Measurements from ENCODE around the gene TNK2.
"Not testable (repeated sequence)": the region's sequence is repeated elsewhere in the genome, so short reads cannot be mapped to it uniquely, and the experiment has no call there.

Gene TNK2

GRCh38 chr3:195877767-195878423 is 30.5 kb downstream of the TNK2 start:
- peak overlapping the region; percentile 86 to 90 for H3K27ac ChIP-seq (ENCODE audit: low read depth in 2 of 2, low read length in 2 of 2)
- no peaks in the 10 kb centered on the region for H3K27me3 ChIP-seq (ENCODE audit: control insufficient read depth in 2 of 2, insufficient read depth in 2 of 2, low read length in 2 of 2)
- no peaks in the 10 kb centered on the region for H3K9me3 ChIP-seq (ENCODE audit: control insufficient read depth in 2 of 2, low read length in 2 of 2)
- H3K4me1 ChIP-seq (ENCODE audit: control insufficient read depth in 2 of 2, insufficient read depth in 2 of 2, low read length in 2 of 2), result peaks cover 23 to 26% of the 10 kb centered on the region in 2 donors
- H3K36me3 ChIP-seq (ENCODE audit: control insufficient read depth in 2 of 2, insufficient read depth in 2 of 2, low read length in 2 of 2), result peaks cover 8 to 22% of the 10 kb centered on the region in 2 donors
- peak overlapping the region; percentile 64 to 73 for H3K4me3 ChIP-seq (ENCODE audit: low read length in 2 of 2)
- peak overlapping the region; percentile 70 for H3K9ac ChIP-seq (ENCODE audit: low read depth in 1 of 2, low read length in 2 of 2)

GRCh38 chr3:195877136-195877715 is 31.1 kb downstream of the TNK2 start:
- Histone ChIP-seq H3K9me3 (ENCODE audit: control insufficient read depth in 2 of 2, low read length in 2 of 2) (no peaks in the 10 kb centered on the region), H3K4me3 (ENCODE audit: low read length in 2 of 2) (peak overlapping the region; percentile 64 to 73), H3K27ac (ENCODE audit: low read depth in 2 of 2, low read length in 2 of 2) (peak overlapping the region; percentile 86 to 90), H3K27me3 (ENCODE audit: control insufficient read depth in 2 of 2, insufficient read depth in 2 of 2, low read length in 2 of 2) (no peaks in the 10 kb centered on the region), H3K36me3 (ENCODE audit: control insufficient read depth in 2 of 2, insufficient read depth in 2 of 2, low read length in 2 of 2) (peaks cover 8 to 25% of the 10 kb centered on the region in 2 donors), H3K4me1 (ENCODE audit: control insufficient read depth in 2 of 2, insufficient read depth in 2 of 2, low read length in 2 of 2) (peaks cover 23 to 26% of the 10 kb centered on the region in 2 donors), H3K9ac (ENCODE audit: low read depth in 1 of 2, low read length in 2 of 2) (peak overlapping the region; percentile 70)

GRCh38 chr3:195876297-195877064 is 31.9 kb downstream of the TNK2 start:
- Histone ChIP-seq H3K9ac (ENCODE audit: low read depth in 1 of 2, low read length in 2 of 2) (peak overlapping the region; percentile 70), H3K27ac (ENCODE audit: low read depth in 2 of 2, low read length in 2 of 2) (peak overlapping the region; percentile 86 to 90), H3K9me3 (ENCODE audit: control insufficient read depth in 2 of 2, low read length in 2 of 2) (no peaks in the 10 kb centered on the region), H3K4me1 (ENCODE audit: control insufficient read depth in 2 of 2, insufficient read depth in 2 of 2, low read length in 2 of 2) (peaks cover 23 to 26% of the 10 kb centered on the region in 2 donors), H3K4me3 (ENCODE audit: low read length in 2 of 2) (peak overlapping the region; percentile 64 to 73), H3K36me3 (ENCODE audit: control insufficient read depth in 2 of 2, insufficient read depth in 2 of 2, low read length in 2 of 2) (peaks cover 5 to 23% of the 10 kb centered on the region in 2 donors), H3K27me3 (ENCODE audit: control insufficient read depth in 2 of 2, insufficient read depth in 2 of 2, low read length in 2 of 2) (no peaks in the 10 kb centered on the region)

- Histone ChIP-seq H3K4me1 (ENCODE audit: control insufficient read depth in 2 of 2, insufficient read depth in 2 of 2, low read length in 2 of 2) (peaks cover 25 to 26% of the 10 kb centered on the region in 2 donors), H3K27me3 (ENCODE audit: control insufficient read depth in 2 of 2, insufficient read depth in 2 of 2, low read length in 2 of 2) (no peaks in the 10 kb centered on the region), H3K36me3 (ENCODE audit: control insufficient read depth in 2 of 2, insufficient read depth in 2 of 2, low read length in 2 of 2) (peaks cover 5 to 26% of the 10 kb centered on the region in 2 donors), H3K4me3 (ENCODE audit: low read length in 2 of 2) (no peak overlapping the region), H3K9me3 (ENCODE audit: control insufficient read depth in 2 of 2, low read length in 2 of 2) (no peaks in the 10 kb centered on the region), H3K27ac (ENCODE audit: low read depth in 2 of 2, low read length in 2 of 2) (peak overlapping the region in 1 of 2 donors; percentile 63), H3K9ac (ENCODE audit: low read depth in 1 of 2, low read length in 2 of 2) (peak overlapping the region in 1 of 2 donors; percentile 60)
Observed at GRCh38 chr3:195875482-195876236, 32.7 kb downstream of the TNK2 start.

- H3K36me3 ChIP-seq (ENCODE audit: control insufficient read depth in 2 of 2, insufficient read depth in 2 of 2, low read length in 2 of 2), result peaks cover 2 to 25% of the 10 kb centered on the region in 2 donors
- peaks cover 25 to 26% of the 10 kb centered on the region in 2 donors for H3K4me1 ChIP-seq (ENCODE audit: control insufficient read depth in 2 of 2, insufficient read depth in 2 of 2, low read length in 2 of 2)
- H3K27me3 ChIP-seq (ENCODE audit: control insufficient read depth in 2 of 2, insufficient read depth in 2 of 2, low read length in 2 of 2), result no peaks in the 10 kb centered on the region
- H3K9ac ChIP-seq (ENCODE audit: low read depth in 1 of 2, low read length in 2 of 2), result no peak overlapping the region
- no peaks in the 10 kb centered on the region for H3K9me3 ChIP-seq (ENCODE audit: control insufficient read depth in 2 of 2, low read length in 2 of 2)
- no peak overlapping the region for H3K4me3 ChIP-seq (ENCODE audit: low read length in 2 of 2)
- H3K27ac ChIP-seq (ENCODE audit: low read depth in 2 of 2, low read length in 2 of 2), result no peak overlapping the region
Observed at GRCh38 chr3:195873971-195874370, 34.4 kb downstream of the TNK2 start.

GRCh38 chr3:195873281-195873887 is 35.0 kb downstream of the TNK2 start:
- peaks cover 23% of the 10 kb centered on the region in 2 donors for H3K4me1 ChIP-seq (ENCODE audit: control insufficient read depth in 2 of 2, insufficient read depth in 2 of 2, low read length in 2 of 2)
- H3K36me3 ChIP-seq (ENCODE audit: control insufficient read depth in 2 of 2, insufficient read depth in 2 of 2, low read length in 2 of 2), result peaks cover 0 to 22% of the 10 kb centered on the region in 2 donors
- no peak overlapping the region for H3K9ac ChIP-seq (ENCODE audit: low read depth in 1 of 2, low read length in 2 of 2)
- H3K27me3 ChIP-seq (ENCODE audit: control insufficient read depth in 2 of 2, insufficient read depth in 2 of 2, low read length in 2 of 2), result no peaks in the 10 kb centered on the region
- no peak overlapping the region for H3K27ac ChIP-seq (ENCODE audit: low read depth in 2 of 2, low read length in 2 of 2)
- no peak overlapping the region for H3K4me3 ChIP-seq (ENCODE audit: low read length in 2 of 2)
- no peaks in the 10 kb centered on the region for H3K9me3 ChIP-seq (ENCODE audit: control insufficient read depth in 2 of 2, low read length in 2 of 2)

GRCh38 chr3:195872800-195873199 is 35.6 kb downstream of the TNK2 start:
- Histone ChIP-seq H3K27ac (ENCODE audit: low read depth in 2 of 2, low read length in 2 of 2) (no peak overlapping the region), H3K36me3 (ENCODE audit: control insufficient read depth in 2 of 2, insufficient read depth in 2 of 2, low read length in 2 of 2) (peaks cover 0 to 16% of the 10 kb centered on the region in 2 donors), H3K9me3 (ENCODE audit: control insufficient read depth in 2 of 2, low read length in 2 of 2) (no peaks in the 10 kb centered on the region), H3K27me3 (ENCODE audit: control insufficient read depth in 2 of 2, insufficient read depth in 2 of 2, low read length in 2 of 2) (no peaks in the 10 kb centered on the region), H3K4me3 (ENCODE audit: low read length in 2 of 2) (no peak overlapping the region), H3K9ac (ENCODE audit: low read depth in 1 of 2, low read length in 2 of 2) (no peak overlapping the region), H3K4me1 (ENCODE audit: control insufficient read depth in 2 of 2, insufficient read depth in 2 of 2, low read length in 2 of 2) (peaks cover 18% of the 10 kb centered on the region in 2 donors)

- H3K4me1 ChIP-seq (ENCODE audit: control insufficient read depth in 2 of 2, insufficient read depth in 2 of 2, low read length in 2 of 2), result peaks cover 11% of the 10 kb centered on the region in 2 donors
- H3K27me3 ChIP-seq (ENCODE audit: control insufficient read depth in 2 of 2, insufficient read depth in 2 of 2, low read length in 2 of 2), result no peaks in the 10 kb centered on the region
- peaks cover 1 to 11% of the 10 kb centered on the region in 2 donors for H3K36me3 ChIP-seq (ENCODE audit: control insufficient read depth in 2 of 2, insufficient read depth in 2 of 2, low read length in 2 of 2)
- H3K9me3 ChIP-seq (ENCODE audit: control insufficient read depth in 2 of 2, low read length in 2 of 2), result no peaks in the 10 kb centered on the region
- H3K27ac ChIP-seq (ENCODE audit: low read depth in 2 of 2, low read length in 2 of 2), result no peak overlapping the region
- H3K9ac ChIP-seq (ENCODE audit: low read depth in 1 of 2, low read length in 2 of 2), result no peak overlapping the region
- H3K4me3 ChIP-seq (ENCODE audit: low read length in 2 of 2), result no peak overlapping the region
Observed at GRCh38 chr3:195872097-195872496, 36.3 kb downstream of the TNK2 start.

- not testable (repeated sequence) for H3K27ac ChIP-seq (ENCODE audit: low read depth in 2 of 2, low read length in 2 of 2); H3K4me3 ChIP-seq (ENCODE audit: low read length in 2 of 2); H3K27me3 ChIP-seq (ENCODE audit: control insufficient read depth in 2 of 2, insufficient read depth in 2 of 2, low read length in 2 of 2); H3K9ac ChIP-seq (ENCODE audit: low read depth in 1 of 2, low read length in 2 of 2); H3K4me1 ChIP-seq (ENCODE audit: control insufficient read depth in 2 of 2, insufficient read depth in 2 of 2, low read length in 2 of 2); H3K9me3 ChIP-seq (ENCODE audit: control insufficient read depth in 2 of 2, low read length in 2 of 2)
- H3K36me3 ChIP-seq (ENCODE audit: control insufficient read depth in 2 of 2, insufficient read depth in 2 of 2, low read length in 2 of 2), result peaks cover 3 to 11% of the 10 kb centered on the region in 2 donors
Observed at GRCh38 chr3:195871686-195872085, 36.7 kb downstream of the TNK2 start.
